PC-3 (cell line): ENCODE data around the gene ZNF777. TPM values are rescaled to one million over a fixed set of nuclear protein-coding genes. Genes with fewer than 3 reads are reported as not detected.

Source experiments
- ATAC-seq: fragments of 200-7000 bp; cut with Tn5 transposase; 2 replicates; pipeline ENCODE4 v1.9.1; 2020; ENCODE audit warnings: mild to moderate bottlenecking, moderate library complexity
- BruUV-seq: library from RNA; stranded (reverse); fragments of 400-500 nt; replicated peaks from 2 replicates; lab custom pipeline; 2021; lab: Mats Ljungman, UMichigan
- CTCF ChIA-PET: fragments of 300-600 bp; sonication (Branson Sonifier 250); formaldehyde crosslinking; loops from one replicate; lab custom pipeline; 2022; ENCODE audit warnings: antibody characterized with exemption; lab: Charles Lee
- POLR2A ChIA-PET: fragments of 300-600 bp; sonication (Branson Sonifier 250); formaldehyde crosslinking; loops from one replicate; lab custom pipeline; 2022; ENCODE audit warnings: antibody characterized with exemption; ENCODE audit not compliant: unreplicated experiment; lab: Charles Lee
- DNase-seq: peaks from one replicate; pipeline ENCODE4 v3.0.0-alpha.2; 2015
- H2AFZ ChIP-seq: fragments of 300-600 bp; sonication (generic); 2 replicates; pipeline ENCODE4 v1.6.0; 2016; ENCODE audit warnings: antibody characterized with exemption, low read length
- H3F3A ChIP-seq: fragments of 300-600 bp; sonication (generic); one replicate; pipeline ENCODE4 v1.6.0; 2017; ENCODE audit warnings: antibody characterized with exemption, low read length, control low read depth, mild to moderate bottlenecking; ENCODE audit not compliant: unreplicated experiment
- H3K27ac ChIP-seq: fragments of 300-600 bp; sonication (generic); 2 replicates; pipeline ENCODE4 v1.5.1; 2016; ENCODE audit warnings: mild to moderate bottlenecking, low read length
- H3K27me3 ChIP-seq: fragments of 300-600 bp; sonication (generic); 2 replicates; pipeline ENCODE4 v1.6.1; 2016; ENCODE audit warnings: low read length, mixed read lengths
- H3K36me3 ChIP-seq: fragments of 300-600 bp; sonication (generic); 2 replicates; pipeline ENCODE4 v1.6.1; 2016; ENCODE audit warnings: low read depth, mixed run types, low read length, mixed read lengths
- H3K4me1 ChIP-seq: fragments of 300-600 bp; sonication (generic); 2 replicates; pipeline ENCODE4 v1.5.1; 2016; ENCODE audit warnings: low read length; ENCODE audit not compliant: insufficient read depth
- H3K4me2 ChIP-seq: fragments of 300-600 bp; sonication (generic); 2 replicates; pipeline ENCODE4 v1.6.0; 2016; ENCODE audit warnings: low read length
- H3K4me3 ChIP-seq: fragments of 300-600 bp; sonication (generic); 2 replicates; pipeline ENCODE4 v1.5.1; 2016; ENCODE audit warnings: mild to moderate bottlenecking, low read length, mixed read lengths
- H3K79me2 ChIP-seq: fragments of 300-600 bp; sonication (generic); 2 replicates; pipeline ENCODE4 v1.6.1; 2017; ENCODE audit warnings: low read length, mixed read lengths
- H3K9ac ChIP-seq: fragments of 300-600 bp; sonication (generic); 2 replicates; pipeline ENCODE4 v1.6.0; 2016; ENCODE audit warnings: mild to moderate bottlenecking, low read length
- H3K9me2 ChIP-seq: fragments of 300-600 bp; sonication (generic); replicated peaks from 2 replicates; pipeline ENCODE4 v1.6.1; 2016; ENCODE audit warnings: mixed run types, low read length, mixed read lengths
- H3K9me3 ChIP-seq: fragments of 300-600 bp; sonication (generic); 2 replicates; pipeline ENCODE4 v1.6.1; 2016; ENCODE audit warnings: low read length, mixed read lengths
- H4K20me1 ChIP-seq: fragments of 300-600 bp; sonication (generic); 2 replicates; pipeline ENCODE4 v1.6.1; 2016; ENCODE audit warnings: low read length, mixed read lengths
- CTCF ChIP-seq: fragments of 300-600 bp; sonication (generic); conservative IDR thresholded peaks from 2 replicates; pipeline ENCODE4 v1.5.1; 2017; ENCODE audit warnings: antibody characterized with exemption, low read depth, mild to moderate bottlenecking, low read length
- EZH2 ChIP-seq: fragments of 300-600 bp; sonication (generic); IDR thresholded peaks from one replicate; pipeline ENCODE4 v1.6.1; 2017; ENCODE audit warnings: antibody characterized with exemption, mild to moderate bottlenecking, low read length; ENCODE audit not compliant: unreplicated experiment
- EZH2phosphoT487 ChIP-seq: fragments of 300-600 bp; sonication (generic); IDR thresholded peaks from 2 replicates; pipeline ENCODE4 v1.6.1; 2018; ENCODE audit warnings: mild to moderate bottlenecking, antibody characterized with exemption, low read length, borderline replicate concordance
- intact Hi-C: fragments of 100-400 bp; cut with micrococcal nuclease; formaldehyde crosslinking; loops from 2 replicates; pipeline ENCODE4 v1.9.0; 2023
- total RNA-seq: library from RNA; depleted of rRNA; stranded (reverse); fragments of >200 nt; gene quantifications from 2 replicates; pipeline ENCODE4 v1.2.3, GENCODE V29; 2014

Gene ZNF777
- total RNA-seq, 1 experiment from 2014 or later = 9.9 TPM

DNA sequence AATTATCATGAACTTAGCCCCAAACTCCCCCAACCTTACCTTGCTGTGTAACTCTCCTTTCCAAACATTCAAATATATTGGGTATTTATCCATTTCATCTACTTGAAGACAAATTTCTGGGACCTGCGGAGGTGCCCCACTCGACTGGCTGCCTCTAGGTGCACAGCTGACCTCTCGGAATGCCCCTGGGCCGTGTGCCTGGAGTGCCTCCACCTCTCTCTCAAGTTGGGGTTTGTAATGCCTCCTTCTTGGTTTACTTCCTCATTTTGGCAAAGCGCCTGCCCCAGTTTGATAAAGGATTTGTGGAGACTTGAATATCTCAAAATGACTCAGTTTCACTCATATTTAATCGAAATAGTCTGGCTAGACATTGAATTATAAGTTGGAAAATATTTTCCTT lies 16.6 kb downstream of the ZNF777 start:
- Histone ChIP-seq H3K27ac (no peak overlapping the region), H3K79me2 (no peaks in the 10 kb centered on the region), H3K36me3 (peaks cover 6% of the 10 kb centered on the region), H3K9me2 (no peaks in the 10 kb centered on the region), H3K9me3 (no peaks in the 10 kb centered on the region), H2AFZ (no peak overlapping the region), H3K4me3 (no peak overlapping the region), H3K4me2 (no peak overlapping the region), H3K4me1 (no peaks in the 10 kb centered on the region), H3K9ac (no peak overlapping the region), H4K20me1 (no peaks in the 10 kb centered on the region), H3K27me3 (no peaks in the 10 kb centered on the region), H3F3A (no peaks in the 10 kb centered on the region)
- intact Hi-C loops = no loop called here
- TF ChIP-seq EZH2phosphoT487 (no peak), CTCF (no peak), EZH2 (no peak)
- ATAC-seq (no peak), DNase-seq (no peak)
- BruUV-seq = no TSS peak
- ChIA-PET CTCF (no interaction called here), POLR2A (no interaction called here)

DNA sequence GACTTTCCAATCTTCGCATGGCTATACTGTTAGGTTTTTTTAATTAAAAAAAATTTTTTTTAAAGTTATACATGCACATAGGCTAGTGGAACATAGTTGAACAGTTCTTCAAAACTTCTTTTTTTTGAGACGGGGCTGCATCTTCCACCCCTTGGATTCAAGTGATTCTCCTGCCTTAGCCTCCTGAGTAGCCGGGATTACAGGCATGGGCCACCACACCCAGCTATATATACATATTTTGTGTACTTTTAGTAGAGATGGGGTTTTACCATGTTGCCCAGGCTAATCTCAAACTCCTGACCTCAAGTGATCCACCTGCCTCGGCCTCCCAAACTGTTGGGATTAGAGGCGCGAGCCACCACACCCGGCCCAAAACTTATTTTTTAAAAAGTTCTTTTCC lies 17.3 kb downstream of the ZNF777 start:
- Histone ChIP-seq H3K36me3 (peaks cover 6% of the 10 kb centered on the region), H3K4me3 (no peak overlapping the region)
- BruUV-seq = no TSS peak

DNA sequence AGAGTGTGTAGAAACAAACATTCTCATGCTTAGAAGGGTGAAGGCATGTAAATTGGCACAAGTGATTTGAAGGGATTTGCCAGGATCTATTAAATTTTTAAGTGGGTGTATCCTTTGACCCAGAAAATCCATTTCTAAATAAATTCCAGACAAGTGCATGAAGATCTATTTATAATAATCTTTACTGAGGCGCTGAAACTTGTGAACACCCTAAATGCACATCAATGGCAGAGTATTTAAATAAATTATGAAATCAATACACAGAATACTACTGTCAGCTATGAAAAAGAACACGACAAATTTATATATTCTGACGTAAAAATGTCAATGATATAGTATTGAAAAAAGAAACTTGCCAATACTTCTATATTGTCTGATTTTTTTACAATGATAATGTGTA lies 17.9 kb downstream of the ZNF777 start:
- Histone ChIP-seq H2AFZ (no peak overlapping the region), H3K27ac (no peak overlapping the region), H3K9me2 (no peaks in the 10 kb centered on the region), H3K4me2 (no peak overlapping the region), H3F3A (no peaks in the 10 kb centered on the region), H3K27me3 (no peaks in the 10 kb centered on the region), H3K9ac (no peak overlapping the region), H3K4me3 (no peak overlapping the region), H3K36me3 (peaks cover 6% of the 10 kb centered on the region), H4K20me1 (no peaks in the 10 kb centered on the region), H3K4me1 (no peaks in the 10 kb centered on the region), H3K79me2 (no peaks in the 10 kb centered on the region), H3K9me3 (no peaks in the 10 kb centered on the region)
- BruUV-seq = no TSS peak
- ATAC-seq = no peak
- ChIA-PET POLR2A (no interaction called here), CTCF (no interaction called here)
- no peak for DNase-seq
- TF ChIP-seq CTCF = no peak
- no peak for TF ChIP-seq EZH2
- no peak for TF ChIP-seq EZH2phosphoT487
- intact Hi-C loops = no loop called here

More for the DNA sequence above, 17.3 kb downstream of the ZNF777 start:
- POLR2A ChIA-PET = no interaction called here
- H3K27me3 ChIP-seq = no peaks in the 10 kb centered on the region
- H3K27ac ChIP-seq = no peak overlapping the region
- no peak for TF ChIP-seq EZH2phosphoT487
- no peak for TF ChIP-seq EZH2
- TF ChIP-seq CTCF = no peak
- no peak overlapping the region for H3K4me2 ChIP-seq
- H3K9ac ChIP-seq = no peak overlapping the region
- H3K9me3 ChIP-seq = no peaks in the 10 kb centered on the region
- no peak overlapping the region for H2AFZ ChIP-seq
- no peaks in the 10 kb centered on the region for H3K4me1 ChIP-seq
- no peaks in the 10 kb centered on the region for H3F3A ChIP-seq
- no peaks in the 10 kb centered on the region for H4K20me1 ChIP-seq
- H3K9me2 ChIP-seq = no peaks in the 10 kb centered on the region
- CTCF ChIA-PET = no interaction called here
- H3K79me2 ChIP-seq = no peaks in the 10 kb centered on the region
- ATAC-seq (no peak), DNase-seq (no peak)
- intact Hi-C loops = no loop called here
